GM21360 (cell line): Measurements from ENCODE around the gene AHCYL2.

ENCODE experiments used
- ATAC-seq: cut with Tn5 transposase; IDR thresholded peaks from one replicate; pipeline ENCODE4 v1.9.1; 2021; ENCODE audit warnings: mild to moderate bottlenecking, moderate library complexity; ENCODE audit not compliant: unreplicated experiment

The AHCYL2 gene

GRCh38 chr7:129376778-129377700 lies 152.2 kb downstream of the AHCYL2 start:
- ATAC-seq: no peak

GRCh38 chr7:129381710-129382484 lies 157.1 kb downstream of the AHCYL2 start:
- no peak for ATAC-seq

GRCh38 chr7:129383542-129384132 lies 158.8 kb downstream of the AHCYL2 start:
- ATAC-seq: no peak

GRCh38 chr7:129385116-129385515 lies 160.3 kb downstream of the AHCYL2 start:
- no peak for ATAC-seq

- ATAC-seq: no peak
Observed at GRCh38 chr7:129385598-129385997, 160.8 kb downstream of the AHCYL2 start.

- no peak for ATAC-seq
Observed at GRCh38 chr7:129386506-129386905, 161.7 kb downstream of the AHCYL2 start.

GRCh38 chr7:129387537-129387936 lies 162.7 kb downstream of the AHCYL2 start:
- ATAC-seq: no peak

GRCh38 chr7:129388333-129389098 lies 163.7 kb downstream of the AHCYL2 start:
- ATAC-seq: no peak

GRCh38 chr7:129389829-129390228 lies 165.0 kb downstream of the AHCYL2 start:
- ATAC-seq: no peak

GRCh38 chr7:129390314-129390713 lies 165.5 kb downstream of the AHCYL2 start:
- no peak for ATAC-seq

GRCh38 chr7:129391546-129392171 lies 166.8 kb downstream of the AHCYL2 start:
- ATAC-seq: no peak

GRCh38 chr7:129393255-129393654 lies 168.4 kb downstream of the AHCYL2 start:
- no peak for ATAC-seq

GRCh38 chr7:129394101-129394500 lies 169.3 kb downstream of the AHCYL2 start:
- ATAC-seq: no peak

- no peak for ATAC-seq
Observed at GRCh38 chr7:129394982-129395914, 170.4 kb downstream of the AHCYL2 start.

GRCh38 chr7:129401228-129401966 lies 176.6 kb downstream of the AHCYL2 start:
- ATAC-seq: no peak

- ATAC-seq: no peak
Observed at GRCh38 chr7:129401967-129402860, 177.4 kb downstream of the AHCYL2 start.

GRCh38 chr7:129405527-129405926 lies 180.7 kb downstream of the AHCYL2 start:
- no peak for ATAC-seq
